WTC11 (cell line): ENCODE data around the gene CARS1. TPM values are rescaled to one million over a fixed set of nuclear protein-coding genes. Genes with fewer than 3 reads are reported as not detected.

ENCODE experiments used
- ATAC-seq: fragments of 200-7000 bp; cut with Tn5 transposase; 2 replicates; pipeline ENCODE4 v1.10.0; 2021; ENCODE audit warnings: mild to moderate bottlenecking, moderate library complexity
- CTCF ChIA-PET: fragments of 300-600 bp; sonication (Branson Sonifier 250); formaldehyde crosslinking; loops from one replicate; lab custom pipeline; 2021; ENCODE audit warnings: antibody characterized with exemption; lab: Charles Lee
- POLR2A ChIA-PET: fragments of 350-600 bp; sonication (Branson Sonifier 250); formaldehyde crosslinking; loops from one replicate; lab custom pipeline; 2021; ENCODE audit warnings: antibody characterized with exemption; lab: Charles Lee
- DNase-seq: peaks from one replicate; pipeline ENCODE4 v3.0.0; 2021; ENCODE audit warnings: low spot score
- H3K27ac Mint-ChIP-seq: 2 replicates; pipeline ENCODE4 v1.8.0; 2021; ENCODE audit warnings: mixed read lengths
- H3K27me3 Mint-ChIP-seq: 2 replicates; pipeline ENCODE4 v1.8.0; 2021; ENCODE audit warnings: low read depth, mild to moderate bottlenecking, moderate library complexity, mixed read lengths
- H3K36me3 Mint-ChIP-seq: 2 replicates; pipeline ENCODE4 v1.8.0; 2021; ENCODE audit warnings: mixed read lengths
- H3K4me1 Mint-ChIP-seq: 2 replicates; pipeline ENCODE4 v1.8.0; 2022; ENCODE audit warnings: mixed read lengths
- H3K4me3 Mint-ChIP-seq: 2 replicates; pipeline ENCODE4 v1.8.0; 2021; ENCODE audit warnings: mild to moderate bottlenecking, moderate library complexity, mixed read lengths
- H3K9me3 Mint-ChIP-seq: 2 replicates; pipeline ENCODE4 v1.8.0; 2021; ENCODE audit warnings: mixed read lengths
- ATF3 ChIP-seq: sonication (generic); formaldehyde crosslinking; conservative IDR thresholded peaks from 2 replicates; pipeline ENCODE4 v1.8.1; 2022; ENCODE audit warnings: mild to moderate bottlenecking, missing genetic modification reagents
- CDX4 ChIP-seq: fragments of 250-450 bp; sonication (Bioruptor Pico); IDR thresholded peaks from 2 replicates; pipeline ENCODE4 v1.9.0; 2021; ENCODE audit warnings: moderate library complexity, mild to moderate bottlenecking, inconsistent platforms, borderline replicate concordance
- FOXJ3 ChIP-seq: sonication (generic); formaldehyde crosslinking; IDR thresholded peaks from 2 replicates; pipeline ENCODE4 v1.9.0; 2021; ENCODE audit warnings: missing genetic modification reagents, mild to moderate bottlenecking, borderline replicate concordance
- FOXP1 ChIP-seq: sonication (generic); formaldehyde crosslinking; IDR thresholded peaks from 2 replicates; pipeline ENCODE4 v1.8.0; 2022; ENCODE audit warnings: missing genetic modification reagents, mild to moderate bottlenecking, moderate library complexity, borderline replicate concordance
- KAT7 ChIP-seq: sonication (generic); formaldehyde crosslinking; IDR thresholded peaks from 2 replicates; pipeline ENCODE4 v1.8.1; 2023; ENCODE audit warnings: missing genetic modification reagents, mild to moderate bottlenecking, borderline replicate concordance
- MXD4 ChIP-seq: fragments of 250-450 bp; sonication (Bioruptor Pico); IDR thresholded peaks from 2 replicates; pipeline ENCODE4 v1.8.0; 2021; ENCODE audit warnings: mild to moderate bottlenecking, moderate library complexity, borderline replicate concordance
- TP53 ChIP-seq: sonication (generic); formaldehyde crosslinking; IDR thresholded peaks from 2 replicates; pipeline ENCODE4 v1.8.1; 2023; ENCODE audit warnings: mild to moderate bottlenecking, missing genetic modification reagents
- ZBTB43 ChIP-seq: sonication (generic); formaldehyde crosslinking; IDR thresholded peaks from 2 replicates; pipeline ENCODE4 v1.8.1; 2023; ENCODE audit warnings: mild to moderate bottlenecking, missing genetic modification reagents
- ZMAT4 ChIP-seq: fragments of 250-450 bp; sonication (Bioruptor Pico); IDR thresholded peaks from 2 replicates; pipeline ENCODE4 v1.9.0; 2021; ENCODE audit warnings: mild to moderate bottlenecking
- ZNF121 ChIP-seq: sonication (generic); formaldehyde crosslinking; IDR thresholded peaks from 2 replicates; pipeline ENCODE4 v1.8.0; 2023; ENCODE audit warnings: missing genetic modification reagents
- ZNF317 ChIP-seq: sonication (generic); formaldehyde crosslinking; IDR thresholded peaks from 2 replicates; pipeline ENCODE4 v1.8.1; 2023; ENCODE audit warnings: low read depth, mild to moderate bottlenecking, moderate library complexity, missing genetic modification reagents, borderline replicate concordance
- ZNF512 ChIP-seq: sonication (generic); formaldehyde crosslinking; IDR thresholded peaks from 2 replicates; pipeline ENCODE4 v1.8.1; 2022; ENCODE audit warnings: missing genetic modification reagents, borderline replicate concordance
- total RNA-seq: library from RNA; stranded (reverse); gene quantifications from 3 replicates; pipeline ENCODE4 v1.2.3, GENCODE V29; 2021
- TF ChIP-seq, protein P1 (sequence below): sonication (generic); formaldehyde crosslinking; IDR thresholded peaks from 2 replicates; pipeline ENCODE4 v1.8.1; 2023; ENCODE audit warnings: mild to moderate bottlenecking, missing genetic modification reagents, borderline replicate concordance
- TF ChIP-seq, protein P2 (sequence below): fragments of 250-450 bp; sonication (Bioruptor Pico); IDR thresholded peaks from 2 replicates; pipeline ENCODE4 v1.8.0; 2021; ENCODE audit warnings: mild to moderate bottlenecking
- TF ChIP-seq, protein P3 (sequence below): sonication (generic); formaldehyde crosslinking; IDR thresholded peaks from 2 replicates; pipeline ENCODE4 v1.8.0; 2023; ENCODE audit warnings: missing genetic modification reagents, mild to moderate bottlenecking, borderline replicate concordance
- TF ChIP-seq, protein P4 (sequence below): fragments of 250-450 bp; sonication (Bioruptor Pico); IDR thresholded peaks from 2 replicates; pipeline ENCODE4 v2.1.2; 2022; ENCODE audit warnings: mild to moderate bottlenecking, moderate library complexity
- TF ChIP-seq, protein P5 (sequence below): sonication (generic); formaldehyde crosslinking; IDR thresholded peaks from 2 replicates; pipeline ENCODE4 v1.8.1; 2022; ENCODE audit warnings: mild to moderate bottlenecking, missing genetic modification reagents, moderate library complexity, borderline replicate concordance

CARS1 gene
- total RNA-seq, 1 experiment from 2014 or later: 92.0 TPM

DNA sequence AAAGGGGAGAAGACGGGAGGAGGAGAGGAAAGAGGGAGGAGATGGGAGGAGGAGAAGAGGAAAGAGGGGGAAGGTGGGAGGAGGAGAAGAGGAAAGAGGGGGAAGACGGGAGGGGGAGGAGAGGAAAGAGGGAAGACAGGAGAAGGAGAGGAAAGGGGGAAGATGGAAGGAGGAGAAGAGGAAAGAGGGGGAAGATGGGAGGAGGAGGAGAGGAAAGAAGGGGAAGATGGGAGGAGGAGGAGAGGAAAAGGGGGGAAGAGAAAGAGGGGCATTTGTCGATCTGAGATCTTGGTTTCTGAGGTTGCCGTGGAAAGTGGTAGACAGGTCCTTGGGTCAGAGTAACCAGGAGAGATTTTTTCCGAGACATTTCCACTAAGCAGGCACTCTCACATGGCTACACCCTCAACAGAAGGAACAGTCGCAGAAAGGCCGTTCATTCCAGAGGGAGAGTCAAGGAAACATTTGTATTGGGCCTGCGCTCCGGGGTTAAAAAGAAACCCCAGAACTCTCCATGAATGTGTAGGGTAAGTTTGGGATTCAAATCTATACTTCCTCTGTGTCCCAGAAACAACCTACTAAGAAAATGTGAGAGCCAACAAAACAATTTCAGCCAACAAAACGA, 39.8 kb upstream of the CARS1 start:
- H3K9me3 Mint-ChIP-seq: peaks cover 3% of the 10 kb centered on the region; the same call in 1 of the 2 replicates
- no peak overlapping the region for H3K27ac Mint-ChIP-seq
- POLR2A ChIA-PET: no interaction called here
- ATAC-seq: no peak
- H3K4me3 Mint-ChIP-seq: no peak overlapping the region
- CTCF ChIA-PET: no interaction called here
- peaks cover 7% of the 10 kb centered on the region for H3K27me3 Mint-ChIP-seq
- DNase-seq: no peak
- H3K36me3 Mint-ChIP-seq: peaks cover 4% of the 10 kb centered on the region; the same call in 1 of the 2 replicates
- peaks cover 21% of the 10 kb centered on the region for H3K4me1 Mint-ChIP-seq
- TF ChIP-seq ZNF317: no peak
- TF ChIP-seq, protein P1, sequence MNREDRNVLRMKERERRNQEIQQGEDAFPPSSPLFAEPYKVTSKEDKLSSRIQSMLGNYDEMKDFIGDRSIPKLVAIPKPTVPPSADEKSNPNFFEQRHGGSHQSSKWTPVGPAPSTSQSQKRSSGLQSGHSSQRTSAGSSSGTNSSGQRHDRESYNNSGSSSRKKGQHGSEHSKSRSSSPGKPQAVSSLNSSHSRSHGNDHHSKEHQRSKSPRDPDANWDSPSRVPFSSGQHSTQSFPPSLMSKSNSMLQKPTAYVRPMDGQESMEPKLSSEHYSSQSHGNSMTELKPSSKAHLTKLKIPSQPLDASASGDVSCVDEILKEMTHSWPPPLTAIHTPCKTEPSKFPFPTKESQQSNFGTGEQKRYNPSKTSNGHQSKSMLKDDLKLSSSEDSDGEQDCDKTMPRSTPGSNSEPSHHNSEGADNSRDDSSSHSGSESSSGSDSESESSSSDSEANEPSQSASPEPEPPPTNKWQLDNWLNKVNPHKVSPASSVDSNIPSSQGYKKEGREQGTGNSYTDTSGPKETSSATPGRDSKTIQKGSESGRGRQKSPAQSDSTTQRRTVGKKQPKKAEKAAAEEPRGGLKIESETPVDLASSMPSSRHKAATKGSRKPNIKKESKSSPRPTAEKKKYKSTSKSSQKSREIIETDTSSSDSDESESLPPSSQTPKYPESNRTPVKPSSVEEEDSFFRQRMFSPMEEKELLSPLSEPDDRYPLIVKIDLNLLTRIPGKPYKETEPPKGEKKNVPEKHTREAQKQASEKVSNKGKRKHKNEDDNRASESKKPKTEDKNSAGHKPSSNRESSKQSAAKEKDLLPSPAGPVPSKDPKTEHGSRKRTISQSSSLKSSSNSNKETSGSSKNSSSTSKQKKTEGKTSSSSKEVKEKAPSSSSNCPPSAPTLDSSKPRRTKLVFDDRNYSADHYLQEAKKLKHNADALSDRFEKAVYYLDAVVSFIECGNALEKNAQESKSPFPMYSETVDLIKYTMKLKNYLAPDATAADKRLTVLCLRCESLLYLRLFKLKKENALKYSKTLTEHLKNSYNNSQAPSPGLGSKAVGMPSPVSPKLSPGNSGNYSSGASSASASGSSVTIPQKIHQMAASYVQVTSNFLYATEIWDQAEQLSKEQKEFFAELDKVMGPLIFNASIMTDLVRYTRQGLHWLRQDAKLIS (CRISPR knock-in tag): no peak
- TF ChIP-seq FOXP1 (CRISPR knock-in tag): no peak
- no peak for TF ChIP-seq KAT7 (CRISPR knock-in tag)
- TF ChIP-seq, protein P2, sequence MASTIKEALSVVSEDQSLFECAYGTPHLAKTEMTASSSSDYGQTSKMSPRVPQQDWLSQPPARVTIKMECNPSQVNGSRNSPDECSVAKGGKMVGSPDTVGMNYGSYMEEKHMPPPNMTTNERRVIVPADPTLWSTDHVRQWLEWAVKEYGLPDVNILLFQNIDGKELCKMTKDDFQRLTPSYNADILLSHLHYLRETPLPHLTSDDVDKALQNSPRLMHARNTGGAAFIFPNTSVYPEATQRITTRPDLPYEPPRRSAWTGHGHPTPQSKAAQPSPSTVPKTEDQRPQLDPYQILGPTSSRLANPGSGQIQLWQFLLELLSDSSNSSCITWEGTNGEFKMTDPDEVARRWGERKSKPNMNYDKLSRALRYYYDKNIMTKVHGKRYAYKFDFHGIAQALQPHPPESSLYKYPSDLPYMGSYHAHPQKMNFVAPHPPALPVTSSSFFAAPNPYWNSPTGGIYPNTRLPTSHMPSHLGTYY: no peak
- no peak for TF ChIP-seq CDX4 (CRISPR knock-in tag)
- no peak for TF ChIP-seq ZNF121 (CRISPR knock-in tag)
- no peak for TF ChIP-seq ZBTB43
- TF ChIP-seq ZMAT4 (CRISPR knock-in tag): no peak
- TF ChIP-seq FOXJ3 (CRISPR knock-in tag): no peak
- TF ChIP-seq TP53 (CRISPR knock-in tag): no peak
- TF ChIP-seq, protein P3, sequence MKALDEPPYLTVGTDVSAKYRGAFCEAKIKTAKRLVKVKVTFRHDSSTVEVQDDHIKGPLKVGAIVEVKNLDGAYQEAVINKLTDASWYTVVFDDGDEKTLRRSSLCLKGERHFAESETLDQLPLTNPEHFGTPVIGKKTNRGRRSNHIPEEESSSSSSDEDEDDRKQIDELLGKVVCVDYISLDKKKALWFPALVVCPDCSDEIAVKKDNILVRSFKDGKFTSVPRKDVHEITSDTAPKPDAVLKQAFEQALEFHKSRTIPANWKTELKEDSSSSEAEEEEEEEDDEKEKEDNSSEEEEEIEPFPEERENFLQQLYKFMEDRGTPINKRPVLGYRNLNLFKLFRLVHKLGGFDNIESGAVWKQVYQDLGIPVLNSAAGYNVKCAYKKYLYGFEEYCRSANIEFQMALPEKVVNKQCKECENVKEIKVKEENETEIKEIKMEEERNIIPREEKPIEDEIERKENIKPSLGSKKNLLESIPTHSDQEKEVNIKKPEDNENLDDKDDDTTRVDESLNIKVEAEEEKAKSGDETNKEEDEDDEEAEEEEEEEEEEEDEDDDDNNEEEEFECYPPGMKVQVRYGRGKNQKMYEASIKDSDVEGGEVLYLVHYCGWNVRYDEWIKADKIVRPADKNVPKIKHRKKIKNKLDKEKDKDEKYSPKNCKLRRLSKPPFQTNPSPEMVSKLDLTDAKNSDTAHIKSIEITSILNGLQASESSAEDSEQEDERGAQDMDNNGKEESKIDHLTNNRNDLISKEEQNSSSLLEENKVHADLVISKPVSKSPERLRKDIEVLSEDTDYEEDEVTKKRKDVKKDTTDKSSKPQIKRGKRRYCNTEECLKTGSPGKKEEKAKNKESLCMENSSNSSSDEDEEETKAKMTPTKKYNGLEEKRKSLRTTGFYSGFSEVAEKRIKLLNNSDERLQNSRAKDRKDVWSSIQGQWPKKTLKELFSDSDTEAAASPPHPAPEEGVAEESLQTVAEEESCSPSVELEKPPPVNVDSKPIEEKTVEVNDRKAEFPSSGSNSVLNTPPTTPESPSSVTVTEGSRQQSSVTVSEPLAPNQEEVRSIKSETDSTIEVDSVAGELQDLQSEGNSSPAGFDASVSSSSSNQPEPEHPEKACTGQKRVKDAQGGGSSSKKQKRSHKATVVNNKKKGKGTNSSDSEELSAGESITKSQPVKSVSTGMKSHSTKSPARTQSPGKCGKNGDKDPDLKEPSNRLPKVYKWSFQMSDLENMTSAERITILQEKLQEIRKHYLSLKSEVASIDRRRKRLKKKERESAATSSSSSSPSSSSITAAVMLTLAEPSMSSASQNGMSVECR (CRISPR knock-in tag): no peak
- no peak for TF ChIP-seq ATF3 (CRISPR knock-in tag)
- no peak for TF ChIP-seq MXD4 (CRISPR knock-in tag)
- TF ChIP-seq, protein P4, sequence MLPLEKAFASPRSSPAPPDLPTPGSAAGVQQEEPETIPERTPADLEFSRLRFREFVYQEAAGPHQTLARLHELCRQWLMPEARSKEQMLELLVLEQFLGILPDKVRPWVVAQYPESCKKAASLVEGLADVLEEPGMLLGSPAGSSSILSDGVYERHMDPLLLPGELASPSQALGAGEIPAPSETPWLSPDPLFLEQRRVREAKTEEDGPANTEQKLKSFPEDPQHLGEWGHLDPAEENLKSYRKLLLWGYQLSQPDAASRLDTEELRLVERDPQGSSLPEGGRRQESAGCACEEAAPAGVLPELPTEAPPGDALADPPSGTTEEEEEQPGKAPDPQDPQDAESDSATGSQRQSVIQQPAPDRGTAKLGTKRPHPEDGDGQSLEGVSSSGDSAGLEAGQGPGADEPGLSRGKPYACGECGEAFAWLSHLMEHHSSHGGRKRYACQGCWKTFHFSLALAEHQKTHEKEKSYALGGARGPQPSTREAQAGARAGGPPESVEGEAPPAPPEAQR (CRISPR knock-in tag): no peak
- TF ChIP-seq ZNF512 (CRISPR knock-in tag): no peak
- TF ChIP-seq, protein P5, sequence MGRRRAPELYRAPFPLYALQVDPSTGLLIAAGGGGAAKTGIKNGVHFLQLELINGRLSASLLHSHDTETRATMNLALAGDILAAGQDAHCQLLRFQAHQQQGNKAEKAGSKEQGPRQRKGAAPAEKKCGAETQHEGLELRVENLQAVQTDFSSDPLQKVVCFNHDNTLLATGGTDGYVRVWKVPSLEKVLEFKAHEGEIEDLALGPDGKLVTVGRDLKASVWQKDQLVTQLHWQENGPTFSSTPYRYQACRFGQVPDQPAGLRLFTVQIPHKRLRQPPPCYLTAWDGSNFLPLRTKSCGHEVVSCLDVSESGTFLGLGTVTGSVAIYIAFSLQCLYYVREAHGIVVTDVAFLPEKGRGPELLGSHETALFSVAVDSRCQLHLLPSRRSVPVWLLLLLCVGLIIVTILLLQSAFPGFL (CRISPR knock-in tag): no peak
